ENCODE results near the gene NAE1.
"Not testable (repeated sequence)": the region's sequence is repeated elsewhere in the genome, so short reads cannot be mapped to it uniquely, and the experiment has no call there.

NAE1 gene

DNA sequence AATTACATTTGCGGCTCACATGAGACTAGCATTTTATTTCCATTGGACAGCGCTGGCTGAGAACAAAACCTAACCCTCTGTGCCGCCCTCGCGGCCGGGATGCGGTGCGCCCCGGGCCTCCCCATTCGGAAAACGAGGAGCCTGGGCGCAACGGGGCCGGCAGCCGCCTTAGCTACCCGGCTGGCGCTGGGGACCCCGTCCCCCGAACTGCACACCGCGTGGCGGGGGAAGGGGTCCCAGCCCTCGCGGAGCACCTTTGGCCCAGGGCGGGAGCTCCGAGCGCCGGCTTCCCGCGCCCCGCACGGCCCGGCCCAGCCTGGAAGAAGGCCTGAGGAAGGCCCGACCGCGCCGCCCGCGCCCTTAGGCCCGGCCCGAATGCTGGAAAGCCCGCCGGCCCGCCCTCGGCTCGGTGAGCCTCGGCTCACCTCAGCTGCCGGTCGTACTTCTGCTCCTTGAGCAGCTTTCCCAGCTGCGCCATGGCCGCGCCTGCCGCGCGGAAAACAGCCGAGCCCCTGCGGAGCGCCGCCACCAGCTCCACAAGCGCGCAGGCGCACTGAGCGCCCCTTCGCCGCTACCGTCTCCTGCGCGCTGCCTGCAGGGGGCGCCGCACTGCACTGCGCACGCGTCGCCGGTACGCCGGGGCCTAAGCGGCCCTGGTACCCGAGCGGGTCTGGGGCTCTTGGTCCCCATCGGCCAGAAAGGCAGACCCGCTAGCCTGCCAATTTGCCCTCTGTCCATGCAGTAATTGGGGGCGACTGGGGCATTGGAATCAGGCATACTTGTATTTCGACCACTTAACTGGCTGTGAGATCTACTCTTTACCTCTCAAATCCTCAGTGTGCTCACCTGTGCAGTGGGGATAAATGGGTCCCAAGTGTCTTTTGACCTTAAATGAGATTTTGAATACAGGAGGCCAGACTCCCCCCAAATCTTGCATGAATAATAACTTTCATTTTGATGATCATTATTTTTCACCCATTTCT lies at the start of gene NAE1:
Gene NAE1, minus strand, starts transcription at position 555 of the 983 bp plus-strand sequence. Its CDS starts 77 bp downstream, at position 478.
- H3K27ac ChIP-seq = peak within 1 kb of the TSS; percentile 79 to 99 (median 92)
- H3K4me3 ChIP-seq = peak within 1 kb of the TSS; percentile 63 to 94 (median 85)

DNA sequence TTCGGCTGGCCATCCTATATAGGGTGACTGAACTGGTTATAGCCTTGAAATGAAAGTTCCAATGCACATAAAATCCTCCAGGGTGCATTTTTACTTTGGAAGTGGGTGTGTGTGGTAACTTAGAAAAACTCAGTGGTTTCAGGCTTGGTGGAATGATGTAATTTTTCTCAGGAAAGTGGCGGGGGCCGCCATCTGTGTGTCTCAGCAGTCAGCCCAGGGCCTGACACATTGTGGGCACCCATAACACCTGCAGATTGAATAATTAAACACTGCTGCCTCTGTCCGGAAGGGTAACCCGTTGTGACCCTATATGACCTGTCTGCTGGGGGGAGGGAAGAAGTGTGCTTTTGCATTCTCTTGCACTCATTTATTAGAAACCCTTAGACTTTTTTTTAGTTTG lies 47.3 kb upstream of the NAE1 start:
- no peak overlapping the region for H3K4me3 ChIP-seq

DNA sequence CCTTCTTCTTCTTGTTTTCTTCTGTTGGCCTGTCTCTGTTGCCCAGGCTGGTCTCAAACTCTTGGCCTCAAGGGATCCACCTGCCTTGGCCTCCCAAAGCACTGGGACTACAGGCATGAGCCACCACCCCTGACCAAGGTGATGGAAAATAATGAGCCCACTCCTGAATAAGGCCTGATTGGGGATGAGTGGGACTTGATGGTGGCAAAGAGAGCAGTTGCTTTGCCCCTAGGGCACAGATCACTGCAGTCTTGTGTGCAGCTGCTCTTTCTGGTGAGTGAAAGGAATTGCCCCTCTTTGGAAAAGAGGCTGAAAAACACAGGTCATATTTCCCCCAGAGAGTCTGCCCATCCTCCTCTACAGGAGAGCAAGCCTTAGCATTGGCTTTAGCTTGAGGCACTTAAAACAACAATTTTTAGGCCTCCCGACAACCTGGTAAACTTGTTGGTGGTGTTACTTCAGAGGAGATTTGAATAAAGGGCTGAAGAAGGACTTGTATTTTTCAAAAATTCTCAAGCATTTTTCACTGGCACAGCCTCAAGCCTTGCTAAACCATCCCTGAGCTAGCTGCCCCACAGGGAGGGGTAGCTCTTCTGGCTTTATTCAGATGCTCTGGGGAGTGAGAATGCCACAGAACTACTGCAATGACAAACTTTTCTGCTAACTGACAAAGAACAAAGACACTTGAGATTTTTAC lies 43.5 kb upstream of the NAE1 start:
- H3K4me3 ChIP-seq = no peak overlapping the region
- H3K27ac ChIP-seq = peak overlapping the region in 5 of 21 experiments; percentile 3 to 78 (median 56)

More for the DNA sequence above, 47.3 kb upstream of the NAE1 start:
- no peak overlapping the region for H3K27ac ChIP-seq

DNA sequence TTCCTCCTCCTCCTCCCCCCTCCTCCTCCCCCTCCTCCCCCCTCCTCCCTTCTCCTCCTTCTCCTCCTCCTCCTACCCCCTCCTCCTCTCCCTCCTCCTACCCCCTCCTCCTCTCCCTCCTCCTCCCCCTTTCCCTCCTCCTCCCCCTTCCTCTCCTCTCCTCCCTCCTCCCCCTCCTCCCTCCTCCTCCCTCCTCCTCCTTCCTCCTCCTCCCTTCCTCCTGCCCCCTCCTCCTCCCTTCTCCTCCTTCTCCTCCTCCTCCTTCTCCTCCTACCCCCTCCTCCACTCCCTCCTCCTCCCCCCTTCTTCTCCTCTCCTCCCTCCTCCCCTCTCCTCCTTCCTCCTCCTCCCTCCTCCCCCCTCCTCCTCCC lies 42.9 kb upstream of the NAE1 start:
- H3K27ac ChIP-seq = peak overlapping the region in 4 of 21 experiments; percentile 37 to 81 (median 68)

DNA sequence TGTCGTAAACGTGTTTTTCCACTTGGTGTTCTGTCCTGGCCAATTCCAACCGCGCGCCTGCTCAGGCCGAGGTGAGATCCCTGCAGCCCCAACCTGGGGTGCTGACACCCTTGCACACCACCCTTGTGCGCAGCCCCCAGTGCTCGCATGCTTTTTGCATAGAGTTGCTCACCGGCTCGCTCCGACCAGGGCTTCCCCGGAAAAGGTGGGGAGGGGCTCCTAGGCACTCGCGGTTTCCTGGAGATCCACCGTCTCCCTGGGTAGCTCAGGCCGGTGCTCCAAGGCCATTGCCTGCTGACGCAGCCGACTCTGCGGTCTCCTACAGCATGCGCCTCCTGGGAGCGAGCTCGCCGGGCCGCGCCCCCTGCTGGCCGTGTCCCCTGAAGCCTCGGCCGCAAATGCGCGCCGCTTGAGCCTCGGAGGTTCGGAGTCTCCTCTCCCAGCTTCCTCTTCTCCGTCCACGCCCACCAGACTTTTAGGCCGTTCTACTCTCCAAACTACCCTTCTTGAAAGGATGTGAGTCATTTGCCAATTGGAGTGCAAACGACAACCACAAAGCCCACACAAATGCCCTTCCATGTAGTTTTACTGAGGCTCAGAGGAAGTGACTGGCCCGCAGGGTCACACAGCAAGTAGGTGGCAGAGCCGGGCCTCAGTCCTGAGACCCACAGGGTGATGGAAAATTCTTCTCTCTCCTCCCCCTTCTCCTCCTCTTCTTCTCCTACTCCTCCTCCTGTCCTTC lies 42.3 kb upstream of the NAE1 start:
- Histone ChIP-seq H3K27ac (peak overlapping the region in 9 of 21 experiments; percentile 4 to 81 (median 54)), H3K4me3 (peak overlapping the region in 6 of 7 experiments; percentile 5 to 34 (median 21))

More for the DNA sequence above, 42.9 kb upstream of the NAE1 start:
- no peak overlapping the region for H3K4me3 ChIP-seq

DNA sequence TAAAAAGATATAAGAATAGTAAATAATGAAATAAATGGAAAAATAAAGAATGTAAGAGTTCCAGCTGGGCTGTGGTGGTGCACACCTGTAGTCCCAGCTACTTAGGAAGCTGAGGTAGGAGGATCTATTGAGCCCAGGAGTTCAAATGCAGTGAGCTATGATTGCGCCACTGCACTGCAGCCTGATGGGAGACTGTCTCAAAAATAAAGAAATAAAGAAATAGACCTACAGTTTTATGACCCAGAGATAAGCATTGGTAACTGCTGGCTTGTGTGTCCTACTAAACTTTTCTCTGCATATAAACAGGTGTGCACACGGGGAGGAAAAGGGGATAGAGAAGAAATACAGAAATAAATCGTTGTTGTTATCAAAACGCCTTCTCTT lies 41.8 kb upstream of the NAE1 start:
- Histone ChIP-seq H3K4me3 (peak overlapping the region in 5 of 7 experiments; percentile 5 to 34 (median 22)), H3K27ac (peak overlapping the region in 5 of 21 experiments; percentile 22 to 81 (median 58))

DNA sequence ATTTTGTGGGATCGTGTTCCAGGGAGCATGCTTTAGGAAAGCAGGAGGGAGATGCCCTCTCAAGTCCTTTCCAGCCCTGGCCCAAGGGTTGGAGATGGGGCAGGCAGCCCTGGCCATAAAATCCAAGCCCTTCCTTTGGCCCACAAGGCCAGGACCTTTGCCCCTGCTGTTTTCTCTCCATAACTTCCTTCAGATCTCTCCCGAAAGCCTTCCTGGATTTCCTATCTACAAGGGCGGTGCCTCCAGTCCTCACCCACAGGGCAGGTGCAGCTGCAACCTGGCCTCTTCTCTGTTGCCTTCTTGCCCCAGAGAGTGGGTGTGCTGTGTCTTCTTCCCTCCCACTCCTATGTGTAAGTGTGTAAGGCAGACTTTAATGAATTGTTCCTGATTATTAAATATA lies 41.1 kb upstream of the NAE1 start:
- H3K27ac ChIP-seq = no peak overlapping the region
- no peak overlapping the region for H3K4me3 ChIP-seq

DNA sequence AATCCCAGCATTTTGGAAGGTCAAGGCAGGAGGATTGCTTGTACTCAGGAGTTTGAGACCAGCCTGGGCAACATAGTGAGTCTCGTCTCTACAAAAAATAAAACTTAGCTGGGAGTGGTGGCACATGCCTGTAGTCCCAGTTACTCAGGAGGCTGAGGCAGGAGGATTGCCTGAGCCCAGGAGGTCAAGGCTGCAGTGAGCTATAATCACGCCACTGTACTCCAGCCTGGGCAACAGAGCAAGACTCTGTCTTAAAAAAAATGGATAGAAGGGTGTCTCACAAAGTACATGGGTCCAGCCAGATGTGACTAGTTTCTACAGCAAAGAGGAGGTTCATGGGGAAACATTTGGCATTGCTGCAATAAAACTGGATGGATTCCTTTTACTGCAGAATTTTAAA lies 40.6 kb upstream of the NAE1 start:
- not testable (repeated sequence) for H3K27ac ChIP-seq, H3K4me3 ChIP-seq

DNA sequence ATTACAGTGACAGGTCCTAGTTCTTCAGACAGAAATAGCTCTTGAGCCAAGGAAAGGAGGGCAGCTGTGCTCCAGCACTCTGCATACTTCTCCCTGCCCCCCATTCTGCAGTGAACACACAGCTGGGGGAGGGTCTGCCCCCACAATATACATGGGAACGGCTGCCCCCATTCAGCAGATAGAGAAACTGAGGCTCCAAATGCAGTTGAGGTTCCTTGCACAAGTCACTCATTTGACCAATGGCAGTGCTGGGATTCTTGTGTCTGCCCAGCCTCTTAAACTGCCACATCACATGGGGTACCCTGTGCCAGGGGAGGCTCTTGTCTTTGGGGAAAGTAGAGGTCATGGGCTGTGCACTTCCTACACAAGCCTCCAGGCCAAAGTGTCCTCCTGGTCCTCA lies 38.6 kb upstream of the NAE1 start:
- Histone ChIP-seq H3K4me3 (no peak overlapping the region), H3K27ac (no peak overlapping the region)

DNA sequence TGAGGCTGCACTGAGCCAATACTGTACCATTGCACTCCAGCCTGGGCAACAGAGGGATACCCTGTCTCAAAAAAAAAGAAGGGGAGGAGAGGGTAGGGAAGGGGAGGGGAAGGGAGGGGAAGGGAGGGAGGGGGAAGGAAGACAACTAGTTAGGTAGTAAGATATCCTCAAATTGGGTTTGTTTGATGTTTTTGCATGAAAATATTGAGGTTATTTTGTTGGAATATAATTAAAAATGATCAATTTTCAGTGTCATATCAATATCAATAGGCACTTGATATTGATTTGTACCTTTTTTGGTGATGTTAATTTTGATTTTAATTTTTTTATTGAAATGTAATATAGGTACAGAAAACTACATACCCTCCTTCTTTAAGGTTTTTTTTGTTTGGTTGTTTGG lies 32.9 kb upstream of the NAE1 start:
- no peak overlapping the region for H3K4me3 ChIP-seq
- H3K27ac ChIP-seq = no peak overlapping the region

DNA sequence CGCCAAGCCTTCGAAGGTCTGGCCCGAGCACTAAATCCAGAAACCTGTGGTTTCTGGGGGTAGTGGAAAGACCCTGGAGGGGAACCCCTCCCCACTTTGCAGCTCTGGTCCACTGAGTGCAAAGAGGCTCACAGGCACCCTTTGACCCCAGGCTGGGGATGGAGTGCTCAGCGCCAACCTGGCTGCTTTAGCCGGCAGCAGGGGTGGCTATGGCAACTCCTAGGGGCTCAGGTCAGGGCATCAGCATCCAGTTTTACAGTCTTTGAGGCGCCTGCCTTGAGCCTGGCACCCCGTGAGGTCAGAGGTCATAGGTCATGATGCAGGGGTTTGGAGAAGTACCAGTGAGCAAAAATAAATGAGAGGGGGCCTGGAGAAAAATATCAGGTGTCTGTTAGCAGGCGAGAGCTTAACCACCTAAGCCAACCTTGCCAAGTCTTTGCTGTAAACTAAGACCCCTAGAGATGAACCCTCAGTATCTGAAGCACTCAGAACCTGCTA lies 31.3 kb upstream of the NAE1 start:
- H3K27ac ChIP-seq = no peak overlapping the region

DNA sequence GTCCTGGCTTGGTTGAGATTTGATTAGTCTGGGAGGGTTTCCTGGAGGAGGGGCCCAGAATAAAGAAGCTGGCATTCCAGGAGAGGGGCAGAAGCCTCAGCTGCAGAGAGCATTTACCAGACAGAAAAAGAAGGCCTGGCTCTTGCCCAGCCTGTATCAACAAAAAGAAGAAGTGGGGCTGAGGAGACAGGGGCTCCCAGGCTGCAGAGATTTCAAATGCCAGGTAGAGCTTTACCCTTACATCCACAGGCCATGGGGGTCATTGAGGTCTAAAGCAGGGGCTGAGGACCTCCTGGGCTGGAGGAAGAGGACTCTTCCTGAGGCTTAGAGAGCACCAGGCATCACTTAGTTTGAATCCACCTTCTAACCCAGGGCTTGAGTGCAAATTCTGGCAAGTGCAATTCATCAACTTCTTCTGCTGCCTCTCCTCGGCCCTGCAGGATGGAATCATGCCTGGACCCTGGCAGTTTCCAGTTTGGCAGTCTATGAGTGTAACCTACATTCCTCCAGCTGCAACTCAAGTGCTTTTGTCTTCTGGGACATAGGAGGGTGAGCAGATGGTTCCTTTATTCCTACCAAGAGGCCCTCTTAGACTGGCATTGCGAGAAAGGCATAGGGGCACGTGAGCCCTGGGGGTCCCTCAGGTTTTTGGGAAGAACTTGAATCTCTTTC lies 28.8 kb upstream of the NAE1 start:
- Histone ChIP-seq H3K4me3 (no peak overlapping the region), H3K27ac (no peak overlapping the region)

More for the DNA sequence above, 31.3 kb upstream of the NAE1 start:
- no peak overlapping the region for H3K4me3 ChIP-seq

DNA sequence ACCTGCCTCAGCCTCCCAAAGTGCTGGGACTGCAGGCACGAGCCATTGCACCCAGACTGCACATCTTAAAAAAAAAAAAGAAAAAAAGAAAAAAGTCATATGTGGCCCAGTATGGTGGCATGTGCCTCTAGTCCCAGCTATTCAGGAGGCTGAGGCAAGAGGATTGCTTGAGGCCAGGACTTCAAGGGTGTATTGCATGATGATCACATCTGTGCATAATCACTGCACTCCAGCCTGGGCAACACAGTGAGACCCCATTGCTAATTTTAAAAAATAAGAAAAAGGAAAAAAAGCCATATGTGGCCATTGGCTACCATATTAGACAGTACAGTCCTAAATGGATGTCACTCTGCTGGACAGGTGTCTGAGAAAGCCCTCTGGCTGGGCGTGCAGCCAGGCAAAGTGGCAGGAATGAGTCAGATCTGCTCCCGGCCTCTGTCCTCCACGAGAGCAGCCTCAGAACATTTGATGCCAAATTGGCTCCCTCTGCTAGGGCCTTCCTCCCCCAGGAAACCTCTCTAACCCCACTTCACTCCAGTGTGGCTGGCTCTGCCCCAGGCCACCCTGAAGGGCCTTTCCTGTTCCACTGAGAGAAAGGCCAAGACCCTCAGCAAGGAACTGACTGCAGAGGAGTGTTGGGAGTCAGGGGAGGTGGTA lies 28.1 kb upstream of the NAE1 start:
- Histone ChIP-seq H3K4me3 (no peak overlapping the region), H3K27ac (no peak overlapping the region)

DNA sequence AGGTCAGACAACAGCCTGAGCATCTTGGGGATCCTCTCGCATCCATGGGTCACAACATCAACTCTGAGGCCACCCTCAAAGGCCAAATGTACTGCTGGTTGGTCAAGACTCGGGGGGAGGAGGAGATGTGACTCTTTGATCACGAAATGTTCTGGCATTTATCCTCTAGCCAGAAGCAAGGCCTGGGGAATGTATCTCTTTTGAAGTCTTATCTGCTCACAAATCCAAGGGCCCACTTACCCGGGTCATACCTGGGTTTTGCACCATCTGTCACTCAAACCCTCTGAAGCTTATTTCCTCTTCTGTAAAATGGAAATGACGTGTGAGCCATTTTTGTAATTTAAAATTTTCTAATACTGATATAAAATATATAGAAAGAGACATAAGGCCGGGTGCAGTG lies 26.7 kb upstream of the NAE1 start:
- no peak overlapping the region for H3K27ac ChIP-seq
- H3K4me3 ChIP-seq = no peak overlapping the region

DNA sequence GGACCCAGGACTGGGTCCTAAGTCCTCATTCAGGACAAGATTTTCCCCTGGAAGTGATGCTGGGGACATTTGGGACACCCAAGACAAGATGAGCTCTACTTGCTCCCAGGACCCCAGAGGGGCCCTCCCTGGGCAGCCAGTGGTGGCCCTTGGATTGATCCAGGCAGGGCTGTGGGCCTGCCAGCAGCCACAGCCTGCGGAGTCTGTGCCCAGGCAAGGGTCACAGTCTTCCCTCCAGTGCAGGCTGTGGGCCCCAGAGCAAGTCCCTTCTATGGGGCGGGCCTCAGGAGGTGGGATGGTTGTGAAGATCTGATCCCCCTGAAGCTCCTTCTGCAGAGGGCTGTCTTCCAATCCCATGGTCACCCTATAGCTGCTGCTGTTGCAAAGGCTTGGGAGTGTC lies 26.0 kb upstream of the NAE1 start:
- H3K4me3 ChIP-seq = no peak overlapping the region
- no peak overlapping the region for H3K27ac ChIP-seq

DNA sequence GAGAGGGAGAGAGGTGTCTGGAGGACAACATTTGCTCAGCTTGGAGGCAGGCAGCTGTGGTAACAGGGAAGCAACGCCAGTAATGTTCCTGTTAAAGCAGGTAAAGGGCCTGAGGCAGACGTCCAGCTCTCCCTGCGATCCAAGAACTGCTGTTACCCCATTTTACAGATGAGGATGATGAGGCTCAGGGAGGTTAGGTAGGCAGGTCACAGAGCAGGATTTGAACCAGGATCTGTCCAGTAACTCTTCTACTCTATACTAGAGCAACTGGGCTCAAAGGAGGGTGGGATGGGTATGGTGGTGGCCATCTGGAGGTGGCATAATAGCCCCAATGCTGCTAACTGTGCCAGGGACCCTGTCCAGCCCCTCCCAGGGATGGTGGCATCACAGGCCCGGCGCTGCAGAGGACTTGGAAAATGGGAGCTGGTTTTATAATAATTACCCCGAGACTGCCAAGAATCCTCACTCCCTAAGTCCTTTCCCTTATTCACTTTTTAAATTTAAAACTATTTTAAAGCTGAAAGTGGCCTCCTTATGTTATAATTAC lies 25.5 kb upstream of the NAE1 start:
- Histone ChIP-seq H3K4me3 (no peak overlapping the region), H3K27ac (no peak overlapping the region)

DNA sequence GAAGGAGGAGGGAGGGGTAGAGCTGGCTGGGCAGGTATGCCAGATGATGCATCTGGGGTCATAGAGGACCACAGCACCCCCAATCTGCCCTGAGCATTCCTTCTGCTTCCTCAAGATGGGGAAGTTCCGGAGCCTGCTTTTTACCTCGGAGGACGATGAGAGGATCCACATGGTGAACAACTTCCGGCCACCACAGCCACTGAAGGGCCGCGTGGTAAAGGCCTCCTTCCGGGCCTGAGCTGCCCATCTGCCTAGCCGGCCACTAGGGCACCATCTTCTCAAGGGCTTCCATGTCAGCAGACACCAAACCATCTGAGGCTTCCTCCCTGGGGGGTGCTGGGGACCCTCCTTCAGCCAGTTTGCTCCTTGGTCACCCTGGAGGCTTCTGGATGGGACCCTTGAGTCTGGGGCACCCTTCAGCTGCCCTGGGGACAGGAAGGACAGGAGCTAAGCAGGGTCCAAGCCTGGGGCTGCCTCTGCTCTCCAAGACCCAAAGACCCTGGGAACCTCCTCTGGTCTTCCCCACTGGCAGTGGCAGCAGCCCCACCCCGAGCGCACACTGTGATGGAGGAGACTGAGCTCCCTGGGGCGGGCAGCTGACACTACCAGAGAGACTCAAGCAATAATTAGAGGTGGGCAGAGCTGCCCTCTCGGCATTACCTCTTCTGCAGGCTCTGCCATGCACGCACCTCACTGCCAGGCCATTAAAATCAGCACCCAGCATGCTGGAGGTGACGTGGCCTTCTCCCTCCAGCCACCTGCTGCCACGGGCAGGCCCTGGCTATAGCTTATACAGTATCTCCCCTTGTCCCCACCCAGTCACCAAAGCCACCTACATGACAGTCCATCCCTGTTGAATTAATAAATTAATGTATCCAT lies 22.7 kb upstream of the NAE1 start:
- H3K4me3 ChIP-seq = no peak overlapping the region
- H3K27ac ChIP-seq = no peak overlapping the region

All from skin epidermis (tissue), 12 donors.